A549 (cell line): ENCODE results near the gene ASPHD2. TPM values are rescaled to one million over a fixed set of nuclear protein-coding genes. Genes with fewer than 3 reads are reported as not detected.

ENCODE experiments used
- ATAC-seq, 2 experiments: fragments of 200-7000 bp in 1 of 2; fragments of >200 bp in 1 of 2; cut with Nextera tagmentation in 1 of 2; cut with Tn5 transposase in 1 of 2; 3 replicates each; pipeline versions ENCODE4 v1.8.0 to v1.9.1; 2018 to 2020; ENCODE audit warnings: mild to moderate bottlenecking in 1 of 2, moderate library complexity in 1 of 2
- CTCF ChIA-PET: fragments of 300-600 bp; sonication (Branson Sonifier 250); formaldehyde crosslinking; extraction: SDS; loops from one replicate; lab custom pipeline; 2021; ENCODE audit warnings: antibody characterized with exemption, inconsistent platforms; lab: Yijun Ruan, JAX
- POLR2A ChIA-PET: fragments of 350-600 bp; formaldehyde crosslinking; extraction: SDS; loops from one replicate; lab custom pipeline; 2021; ENCODE audit warnings: antibody characterized with exemption, inconsistent platforms; lab: Yijun Ruan, JAX
- DNase-seq, 2 experiments: peaks; one replicate each; pipeline versions ENCODE4 v3.0.0 to v3.0.0-alpha.2; 2011 to 2016; ENCODE audit warnings: low read depth in 1 of 2, low spot score in 1 of 2
- FAIRE-seq: peaks from 2 replicates; lab custom pipeline; 2011; peaks lifted over from hg19 to GRCh38; lab: Jason Lieb, UNC
- H3K27ac ChIP-seq, 2 experiments: fragments of >200 bp; sonication (Bioruptor Twin); formaldehyde crosslinking; 3 replicates each; pipeline ENCODE4 v1.5.1; 2016 to 2017
- H3K4me1 ChIP-seq: fragments of >200 bp; sonication (Bioruptor Twin); formaldehyde crosslinking; 3 replicates; pipeline ENCODE4 v1.6.1; 2016
- H3K4me2 ChIP-seq: fragments of >200 bp; sonication (Bioruptor Twin); formaldehyde crosslinking; 3 replicates; pipeline ENCODE4 v1.6.1; 2016
- H3K4me3 ChIP-seq: fragments of >200 bp; sonication (Bioruptor Twin); formaldehyde crosslinking; 3 replicates; pipeline ENCODE4 v1.5.1; 2016
- H3K9me3 ChIP-seq: fragments of >200 bp; sonication (Bioruptor Twin); formaldehyde crosslinking; 3 replicates; pipeline ENCODE4 v1.6.1; 2016
- BHLHE40 ChIP-seq: IDR thresholded peaks from 2 replicates; pipeline ENCODE4 v1.6.1; 2012; ENCODE audit warnings: low read depth, low read length, inconsistent platforms
- CBX2 ChIP-seq: fragments of 200-600 bp; sonication (generic); IDR thresholded peaks from 2 replicates; pipeline ENCODE4 v1.6.1; 2016; ENCODE audit warnings: low read depth, mild to moderate bottlenecking, borderline replicate concordance
- CTCF ChIP-seq: fragments of >200 bp; sonication (Bioruptor Twin); formaldehyde crosslinking; IDR thresholded peaks from 3 replicates; pipeline ENCODE4 v1.5.1; 2016
- EHMT2 ChIP-seq: fragments of 200-600 bp; sonication (generic); IDR thresholded peaks from 2 replicates; pipeline ENCODE4 v1.6.1; 2016; ENCODE audit warnings: antibody characterized with exemption, low read depth, mild to moderate bottlenecking, moderate library complexity
- ESRRA ChIP-seq: fragments of 150-350 bp; IDR thresholded peaks from 2 replicates; pipeline ENCODE4 v1.6.1; 2014; ENCODE audit warnings: mild to moderate bottlenecking, low read length, borderline replicate concordance
- FOSB ChIP-seq: fragments of 250-450 bp; sonication (Bioruptor Pico); IDR thresholded peaks from 2 replicates; pipeline ENCODE4 v1.5.0; 2020; ENCODE audit warnings: mild to moderate bottlenecking, moderate library complexity
- FOXS1 ChIP-seq: fragments of 250-450 bp; sonication (Bioruptor Pico); IDR thresholded peaks from 2 replicates; pipeline ENCODE4 v1.5.0; 2020; ENCODE audit warnings: mild to moderate bottlenecking, moderate library complexity
- HEYL ChIP-seq: fragments of 250-450 bp; sonication (Bioruptor Pico); IDR thresholded peaks from 2 replicates; pipeline ENCODE4 v1.8.0; 2021; ENCODE audit warnings: mild to moderate bottlenecking, moderate library complexity
- HOXB13 ChIP-seq: fragments of 250-450 bp; sonication (Bioruptor Pico); IDR thresholded peaks from 2 replicates; pipeline ENCODE4 v1.5.0; 2020; ENCODE audit warnings: low read depth, mild to moderate bottlenecking, moderate library complexity
- HOXB5 ChIP-seq: fragments of 250-450 bp; sonication (Bioruptor Pico); IDR thresholded peaks from 2 replicates; pipeline ENCODE4 v1.5.0; 2020; ENCODE audit warnings: mild to moderate bottlenecking, moderate library complexity
- MAX ChIP-seq: IDR thresholded peaks from 2 replicates; pipeline ENCODE4 v1.6.1; 2012
- MYC ChIP-seq: IDR thresholded peaks from 2 replicates; pipeline ENCODE4 v1.6.1; 2012; ENCODE audit warnings: mild to moderate bottlenecking, inconsistent platforms, low read length, improper control_type of control experiment, borderline replicate concordance
- PHF8 ChIP-seq: fragments of 200-600 bp; sonication (generic); IDR thresholded peaks from 2 replicates; pipeline ENCODE4 v1.6.1; 2016; ENCODE audit warnings: low read depth, mild to moderate bottlenecking, antibody characterized with exemption, moderate library complexity, borderline replicate concordance
- RAD21 ChIP-seq, 2 experiments: fragments of >200 bp in 1 of 2; sonication (Bioruptor Twin) in 1 of 2; formaldehyde crosslinking in 1 of 2; IDR thresholded peaks in 1 of 2; conservative IDR thresholded peaks in 1 of 2; 2 replicates in 1 of 2; 3 replicates in 1 of 2; pipeline ENCODE4 v1.6.1; 2012 to 2018; ENCODE audit warnings: inconsistent platforms in 1 of 2
- RARB ChIP-seq: fragments of 250-450 bp; sonication (Bioruptor Pico); IDR thresholded peaks from 2 replicates; pipeline ENCODE4 v1.8.0; 2021; ENCODE audit warnings: mild to moderate bottlenecking, moderate library complexity
- SMC3 ChIP-seq: fragments of >200 bp; sonication (Bioruptor Twin); formaldehyde crosslinking; IDR thresholded peaks from 3 replicates; pipeline ENCODE4 v1.6.1; 2018; ENCODE audit warnings: inconsistent platforms
- TP53 ChIP-seq: fragments of 250-450 bp; sonication (Bioruptor Pico); IDR thresholded peaks from 2 replicates; pipeline ENCODE4 v1.5.0; 2021; ENCODE audit warnings: mild to moderate bottlenecking, moderate library complexity
- ZC3H11A ChIP-seq: fragments of 450-650 bp; IDR thresholded peaks from 2 replicates; pipeline ENCODE4 v1.6.1; 2014; ENCODE audit warnings: antibody characterized with exemption, mild to moderate bottlenecking
- ZFP36 ChIP-seq: fragments of 450-650 bp; IDR thresholded peaks from 2 replicates; pipeline ENCODE4 v1.6.1; 2014; ENCODE audit warnings: borderline replicate concordance; ENCODE audit not compliant: partially characterized antibody
- ZNF302 ChIP-seq: fragments of 250-450 bp; sonication (Bioruptor Pico); IDR thresholded peaks from 2 replicates; pipeline ENCODE4 v1.9.0; 2021; ENCODE audit warnings: inconsistent platforms, mild to moderate bottlenecking, moderate library complexity
- WGBS: methylation state at CpG from one replicate; pipeline ENCODE4 v1.1.6; 2017; ENCODE audit errors: missing lambda C conversion rate; 5-methylcytosine and 5-hydroxymethylcytosine counted together
- polyA plus RNA-seq, 4 experiments: library from polyadenylated mRNA; depleted of rRNA in 3 of 4; stranded (reverse); fragments of >200 nt; fragmentation: RNase III in 1 of 4; extraction: RNeasy Plus Mini Kit Qiagen cat#74134 plus additional on column Dnase treatment in 1 of 4; gene quantifications; 2 replicates in 3 of 4; 3 replicates in 1 of 4; pipeline ENCODE4 v1.2.3, GENCODE V29; 2011 to 2017
- TF ChIP-seq, protein P1 (sequence below): fragments of 450-650 bp; IDR thresholded peaks from 2 replicates; pipeline ENCODE4 v1.6.1; 2014; ENCODE audit warnings: antibody characterized with exemption
- TF ChIP-seq, protein P2 (sequence below): fragments of 200-600 bp; sonication (generic); IDR thresholded peaks from 2 replicates; pipeline ENCODE4 v1.6.1; 2016; ENCODE audit warnings: antibody characterized with exemption, mild to moderate bottlenecking, moderate library complexity

The ASPHD2 gene
- polyA plus RNA-seq, 2 of the 4 experiments (the other 2 are of a cell fraction) = 0.84 to 1.3 TPM

- Histone ChIP-seq H3K9me3 (no peaks in the 10 kb centered on the region), H3K4me3 (no peak overlapping the region), H3K27ac (no peak overlapping the region)
- ATAC-seq = no peak
- POLR2A ChIA-PET = no interaction called here
- TF ChIP-seq ZC3H11A = no peak
- TF ChIP-seq, protein P1, sequence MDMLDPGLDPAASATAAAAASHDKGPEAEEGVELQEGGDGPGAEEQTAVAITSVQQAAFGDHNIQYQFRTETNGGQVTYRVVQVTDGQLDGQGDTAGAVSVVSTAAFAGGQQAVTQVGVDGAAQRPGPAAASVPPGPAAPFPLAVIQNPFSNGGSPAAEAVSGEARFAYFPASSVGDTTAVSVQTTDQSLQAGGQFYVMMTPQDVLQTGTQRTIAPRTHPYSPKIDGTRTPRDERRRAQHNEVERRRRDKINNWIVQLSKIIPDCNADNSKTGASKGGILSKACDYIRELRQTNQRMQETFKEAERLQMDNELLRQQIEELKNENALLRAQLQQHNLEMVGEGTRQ = no peak
- TF ChIP-seq MAX = no peak
- no peak for TF ChIP-seq ZFP36
- no peak for TF ChIP-seq HOXB5 (CRISPR knock-in tag)
- TF ChIP-seq HOXB13 (CRISPR knock-in tag) = no peak
- TF ChIP-seq, all 56 proteins: peak for 0
- CTCF ChIA-PET = interaction anchor here (0.6 to 6.3 kb wide), 23 partner anchors 8 to 97 kb away, joined by 3 to 85 read pairs (median 11); partner anchors contain the start of genes HPS4 and SRRD
- DNase-seq (no peak), FAIRE-seq (no peak)
- 83% methylated on average over 6 of the region's 6 CpGs for WGBS
- Histone ChIP-seq H3K4me2 (no peak overlapping the region), H3K4me1 (no peaks in the 10 kb centered on the region)
Measured at GRCh38 chr22:26460202-26460601, 31.1 kb downstream of the ASPHD2 start.

- WGBS = 31% methylated on average over 3 of the region's 3 CpGs
- CTCF ChIA-PET = interaction anchor here (0.9 to 6.3 kb wide), 28 partner anchors 9 to 204 kb away, joined by 3 to 85 read pairs (median 9); partner anchors contain the start of genes HPS4 and SRRD
Measured at GRCh38 chr22:26461188-26461810, 32.2 kb downstream of the ASPHD2 start.

DNA sequence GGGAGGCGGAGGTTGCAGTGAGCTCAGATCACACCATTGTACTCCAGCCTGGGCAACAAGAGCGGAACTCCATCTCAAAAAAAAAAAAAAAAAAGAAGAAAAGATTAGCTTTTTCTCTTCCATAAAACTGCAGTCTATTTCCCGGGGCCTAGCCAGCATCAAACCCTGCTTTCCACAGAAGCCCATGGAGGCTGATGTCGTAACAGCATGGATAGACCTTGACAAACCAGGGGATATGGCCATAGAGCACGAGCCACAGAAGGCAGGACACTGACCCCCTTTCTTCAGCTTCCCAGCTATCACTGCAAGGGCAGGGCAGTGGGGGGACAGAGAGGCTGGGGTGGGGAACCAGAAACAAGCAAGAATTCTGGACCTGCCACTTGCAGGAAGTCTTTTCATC lies 33.0 kb downstream of the ASPHD2 start:
- no peak for DNase-seq
- Histone ChIP-seq H3K9me3 (no peaks in the 10 kb centered on the region), H3K4me1 (no peaks in the 10 kb centered on the region), H3K4me3 (no peak overlapping the region), H3K27ac (no peak overlapping the region)
- ChIA-PET POLR2A (interaction anchor here (0.7 kb wide), 1 partner anchor 22 kb away, joined by 3 read pairs; the partner anchor contains the start of genes HPS4 and SRRD), CTCF (interaction anchor here (0.9 to 6.3 kb wide), 23 partner anchors 9 to 96 kb away, joined by 3 to 85 read pairs (median 10); partner anchors contain the start of genes HPS4 and SRRD)
- ATAC-seq = no peak
- no peak for FAIRE-seq
- TF ChIP-seq EHMT2 = no peak
- TF ChIP-seq, all 56 proteins: peak for 0
- H3K4me2 ChIP-seq = no peak overlapping the region
- WGBS = 84% methylated on average over 5 of the region's 5 CpGs

More at GRCh38 chr22:26461188-26461810, 32.2 kb downstream of the ASPHD2 start:
- DNase-seq = peak; percentile 32 to 46
- no peaks in the 10 kb centered on the region for H3K4me1 ChIP-seq
- peak; percentile 89 to 97 for ATAC-seq
- TF ChIP-seq ESRRA = no peak
- peak; percentile 58 to 64 for TF ChIP-seq RAD21 (conservative IDR thresholded peaks at IDR 0.05 in 1 of 2, IDR thresholded peaks at IDR 0.05 in 1 of 2)
- TF ChIP-seq CTCF = peak; percentile 62
- no peak for TF ChIP-seq TP53 (CRISPR knock-in tag)
- peak; percentile 64 for TF ChIP-seq SMC3
- TF ChIP-seq, all 56 proteins: peak for 3
- Histone ChIP-seq H3K4me3 (no peak overlapping the region), H3K4me2 (no peak overlapping the region), H3K27ac (no peak overlapping the region), H3K9me3 (no peaks in the 10 kb centered on the region)
- no peak for FAIRE-seq
- POLR2A ChIA-PET = no interaction called here

- H3K4me1 ChIP-seq = no peaks in the 10 kb centered on the region
- H3K27ac ChIP-seq = no peak overlapping the region
- DNase-seq = no peak
- ChIA-PET CTCF (interaction anchor here (1.0 to 6.3 kb wide), 7 partner anchors 20 to 96 kb away, joined by 3 to 85 read pairs (median 17); partner anchors contain the start of genes HPS4 and SRRD), POLR2A (interaction anchor here (0.7 kb wide), 1 partner anchor 21 kb away, joined by 3 read pairs; the partner anchor contains the start of genes HPS4 and SRRD)
- no peak overlapping the region for H3K4me2 ChIP-seq
- FAIRE-seq = no peak
- H3K4me3 ChIP-seq = no peak overlapping the region
- WGBS = 90% methylated on average over 3 of the region's 3 CpGs
- ATAC-seq = no peak
- H3K9me3 ChIP-seq = no peaks in the 10 kb centered on the region
- no peak for TF ChIP-seq MYC
- TF ChIP-seq, protein P2, sequence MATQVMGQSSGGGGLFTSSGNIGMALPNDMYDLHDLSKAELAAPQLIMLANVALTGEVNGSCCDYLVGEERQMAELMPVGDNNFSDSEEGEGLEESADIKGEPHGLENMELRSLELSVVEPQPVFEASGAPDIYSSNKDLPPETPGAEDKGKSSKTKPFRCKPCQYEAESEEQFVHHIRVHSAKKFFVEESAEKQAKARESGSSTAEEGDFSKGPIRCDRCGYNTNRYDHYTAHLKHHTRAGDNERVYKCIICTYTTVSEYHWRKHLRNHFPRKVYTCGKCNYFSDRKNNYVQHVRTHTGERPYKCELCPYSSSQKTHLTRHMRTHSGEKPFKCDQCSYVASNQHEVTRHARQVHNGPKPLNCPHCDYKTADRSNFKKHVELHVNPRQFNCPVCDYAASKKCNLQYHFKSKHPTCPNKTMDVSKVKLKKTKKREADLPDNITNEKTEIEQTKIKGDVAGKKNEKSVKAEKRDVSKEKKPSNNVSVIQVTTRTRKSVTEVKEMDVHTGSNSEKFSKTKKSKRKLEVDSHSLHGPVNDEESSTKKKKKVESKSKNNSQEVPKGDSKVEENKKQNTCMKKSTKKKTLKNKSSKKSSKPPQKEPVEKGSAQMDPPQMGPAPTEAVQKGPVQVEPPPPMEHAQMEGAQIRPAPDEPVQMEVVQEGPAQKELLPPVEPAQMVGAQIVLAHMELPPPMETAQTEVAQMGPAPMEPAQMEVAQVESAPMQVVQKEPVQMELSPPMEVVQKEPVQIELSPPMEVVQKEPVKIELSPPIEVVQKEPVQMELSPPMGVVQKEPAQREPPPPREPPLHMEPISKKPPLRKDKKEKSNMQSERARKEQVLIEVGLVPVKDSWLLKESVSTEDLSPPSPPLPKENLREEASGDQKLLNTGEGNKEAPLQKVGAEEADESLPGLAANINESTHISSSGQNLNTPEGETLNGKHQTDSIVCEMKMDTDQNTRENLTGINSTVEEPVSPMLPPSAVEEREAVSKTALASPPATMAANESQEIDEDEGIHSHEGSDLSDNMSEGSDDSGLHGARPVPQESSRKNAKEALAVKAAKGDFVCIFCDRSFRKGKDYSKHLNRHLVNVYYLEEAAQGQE = no peak
- no peak for TF ChIP-seq FOXS1 (CRISPR knock-in tag)
- no peak for TF ChIP-seq ZNF302
- TF ChIP-seq RAD21 (conservative IDR thresholded peaks at IDR 0.05 in 1 of 2, IDR thresholded peaks at IDR 0.05 in 1 of 2) = no peak
- TF ChIP-seq FOSB (CRISPR knock-in tag) = no peak
- no peak for TF ChIP-seq MAX
- TF ChIP-seq RARB (CRISPR knock-in tag) = no peak
- no peak for TF ChIP-seq HEYL (CRISPR knock-in tag)
- TF ChIP-seq CBX2 = no peak
- TF ChIP-seq PHF8 = no peak
- no peak for TF ChIP-seq BHLHE40
Measured at GRCh38 chr22:26462641-26463040, 33.6 kb downstream of the ASPHD2 start.
